Measurements from ENCODE around the gene PHRF1.
A peak's percentile ranks its signal among the peaks of the same experiment; 100 is the strongest.

The PHRF1 gene

GRCh38 chr11:537622-538430 lies 38.4 kb upstream of the PHRF1 start:
- no peak for DNase-seq

GRCh38 chr11:538431-539051 lies 37.7 kb upstream of the PHRF1 start:
- no peak for DNase-seq

- DNase-seq: no peak
Measured at GRCh38 chr11:539971-540481, 36.2 kb upstream of the PHRF1 start.

- no peak for DNase-seq
Measured at GRCh38 chr11:540583-541432, 35.5 kb upstream of the PHRF1 start.

GRCh38 chr11:541433-541885 lies 34.8 kb upstream of the PHRF1 start:
- no peak for DNase-seq

GRCh38 chr11:544817-545166 lies 31.5 kb upstream of the PHRF1 start:
- DNase-seq: no peak

- no peak for DNase-seq
Measured at GRCh38 chr11:545171-545570, 31.1 kb upstream of the PHRF1 start.

- DNase-seq: no peak
Measured at GRCh38 chr11:548700-549603, 27.3 kb upstream of the PHRF1 start.

GRCh38 chr11:550021-550745 lies 26.1 kb upstream of the PHRF1 start:
- no peak for DNase-seq

- DNase-seq: no peak
Measured at GRCh38 chr11:550746-551085, 25.6 kb upstream of the PHRF1 start.

GRCh38 chr11:551131-551530 lies 25.1 kb upstream of the PHRF1 start:
- no peak for DNase-seq

GRCh38 chr11:551596-551995 lies 24.7 kb upstream of the PHRF1 start:
- DNase-seq: no peak

GRCh38 chr11:553083-553987 lies 22.9 kb upstream of the PHRF1 start:
- DNase-seq: no peak

- DNase-seq: no peak
Measured at GRCh38 chr11:553988-554340, 22.3 kb upstream of the PHRF1 start.

GRCh38 chr11:554428-555226 lies 21.6 kb upstream of the PHRF1 start:
- peak; percentile 60 to 71 (median 62) for DNase-seq

- no peak for DNase-seq
Measured at GRCh38 chr11:555227-555779, 21.0 kb upstream of the PHRF1 start.

GRCh38 chr11:555780-556661 lies 20.2 kb upstream of the PHRF1 start:
- DNase-seq: no peak

GRCh38 chr11:556662-557256 lies 19.5 kb upstream of the PHRF1 start:
- DNase-seq: no peak

Measured in activated CD4-positive, CD25-positive, alpha-beta regulatory T cell (primary cell).